Measurements from ENCODE around the gene UBP1. TPM values are rescaled to one million over a fixed set of nuclear protein-coding genes. Genes with fewer than 3 reads are reported as not detected.
A peak's percentile ranks its signal among the peaks of the same experiment; 100 is the strongest.

The UBP1 gene
- total and polyA plus RNA-seq, 9 of the 15 experiments (the other 6 are each of a cell fraction or from before 2014, with no cell fraction given): 13.6 to 143 (median 79.6) TPM

DNA sequence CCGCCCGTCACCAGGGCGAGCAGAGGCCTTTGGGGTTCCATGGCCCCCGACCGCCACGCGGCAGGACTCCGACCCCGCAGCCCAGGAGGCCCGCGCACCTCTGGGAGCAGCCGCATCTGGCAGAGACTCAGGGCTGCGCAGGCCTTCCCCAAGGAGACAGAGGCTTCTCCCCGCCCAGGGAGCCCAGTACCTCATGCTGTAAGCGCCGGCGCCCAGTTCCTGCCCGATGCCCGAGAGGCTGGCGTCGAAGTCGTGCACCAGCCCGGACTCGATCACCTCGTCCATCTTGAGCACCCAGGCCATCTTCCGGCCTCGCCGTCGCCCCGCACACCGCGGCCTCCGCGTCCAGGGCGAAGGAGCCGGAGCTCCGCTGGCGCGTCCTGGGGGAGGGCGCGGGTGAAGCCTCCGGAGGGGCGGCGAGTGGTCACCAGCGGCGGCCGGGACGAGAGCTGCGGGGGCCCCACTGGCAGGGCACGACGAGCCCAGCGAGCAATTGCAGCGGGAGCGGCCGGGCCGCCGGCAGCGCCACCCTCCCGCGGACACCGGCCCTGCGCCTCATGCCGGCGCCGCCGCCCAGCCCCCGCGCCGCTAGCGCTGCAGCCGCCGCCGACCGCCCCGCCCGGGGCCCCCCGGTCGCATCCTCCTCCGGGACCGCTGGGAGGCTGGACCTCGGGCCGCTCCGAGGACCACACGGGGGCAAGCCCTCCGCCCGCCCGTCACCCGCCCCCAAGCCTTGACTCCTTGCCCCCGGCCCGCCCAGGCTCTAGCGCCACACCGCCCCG lies 468 bp downstream of the UBP1 start (continued):
- TF ChIP-seq SMARCC2 (IDR thresholded peaks at IDR 0.05; ENCODE audit: low read depth) (no peak; the same call in 1 of the 2 replicates), BRCA1 (IDR thresholded peaks at IDR 0.05) (no peak), BRCA1 (CRISPR knock-in tag; IDR thresholded peaks at IDR 0.05) (peak; percentile 89; the same call in 1 of the 2 replicates), JUN (IDR thresholded peaks at IDR 0.05; ENCODE audit: borderline replicate concordance, low read depth, low read length) (no peak), JUN (CRISPR knock-in tag; IDR thresholded peaks at IDR 0.05; ENCODE audit: borderline replicate concordance) (no peak), CSDE1 (IDR thresholded peaks at IDR 0.05) (no peak), SAP30 (IDR thresholded peaks at IDR 0.05; ENCODE audit: borderline replicate concordance, insufficient read depth, low read depth, low read length, poor library complexity, severe bottlenecking) (peak; percentile 79), ZZZ3 (IDR thresholded peaks at IDR 0.05) (no peak), SUPT5H (IDR thresholded peaks at IDR 0.05) (peak; percentile 76), EHMT2 (IDR thresholded peaks at IDR 0.05) (no peak), ZNF584 (CRISPR knock-in tag; IDR thresholded peaks at IDR 0.05; ENCODE audit: low read depth) (no peak), NFE2L1 (tag; IDR thresholded peaks at IDR 0.05; ENCODE audit: borderline replicate concordance, low read depth) (no peak), C11orf30 (IDR thresholded peaks at IDR 0.05; ENCODE audit: low read depth) (no peak)
- TF ChIP-seq, protein P1, sequence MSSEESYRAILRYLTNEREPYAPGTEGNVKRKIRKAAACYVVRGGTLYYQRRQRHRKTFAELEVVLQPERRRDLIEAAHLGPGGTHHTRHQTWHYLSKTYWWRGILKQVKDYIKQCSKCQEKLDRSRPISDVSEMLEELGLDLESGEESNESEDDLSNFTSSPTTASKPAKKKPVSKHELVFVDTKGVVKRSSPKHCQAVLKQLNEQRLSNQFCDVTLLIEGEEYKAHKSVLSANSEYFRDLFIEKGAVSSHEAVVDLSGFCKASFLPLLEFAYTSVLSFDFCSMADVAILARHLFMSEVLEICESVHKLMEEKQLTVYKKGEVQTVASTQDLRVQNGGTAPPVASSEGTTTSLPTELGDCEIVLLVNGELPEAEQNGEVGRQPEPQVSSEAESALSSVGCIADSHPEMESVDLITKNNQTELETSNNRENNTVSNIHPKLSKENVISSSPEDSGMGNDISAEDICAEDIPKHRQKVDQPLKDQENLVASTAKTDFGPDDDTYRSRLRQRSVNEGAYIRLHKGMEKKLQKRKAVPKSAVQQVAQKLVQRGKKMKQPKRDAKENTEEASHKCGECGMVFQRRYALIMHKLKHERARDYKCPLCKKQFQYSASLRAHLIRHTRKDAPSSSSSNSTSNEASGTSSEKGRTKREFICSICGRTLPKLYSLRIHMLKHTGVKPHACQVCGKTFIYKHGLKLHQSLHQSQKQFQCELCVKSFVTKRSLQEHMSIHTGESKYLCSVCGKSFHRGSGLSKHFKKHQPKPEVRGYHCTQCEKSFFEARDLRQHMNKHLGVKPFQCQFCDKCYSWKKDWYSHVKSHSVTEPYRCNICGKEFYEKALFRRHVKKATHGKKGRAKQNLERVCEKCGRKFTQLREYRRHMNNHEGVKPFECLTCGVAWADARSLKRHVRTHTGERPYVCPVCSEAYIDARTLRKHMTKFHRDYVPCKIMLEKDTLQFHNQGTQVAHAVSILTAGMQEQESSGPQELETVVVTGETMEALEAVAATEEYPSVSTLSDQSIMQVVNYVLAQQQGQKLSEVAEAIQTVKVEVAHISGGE (CRISPR knock-in tag; IDR thresholded peaks at IDR 0.05): no peak
- TF ChIP-seq, protein P2, sequence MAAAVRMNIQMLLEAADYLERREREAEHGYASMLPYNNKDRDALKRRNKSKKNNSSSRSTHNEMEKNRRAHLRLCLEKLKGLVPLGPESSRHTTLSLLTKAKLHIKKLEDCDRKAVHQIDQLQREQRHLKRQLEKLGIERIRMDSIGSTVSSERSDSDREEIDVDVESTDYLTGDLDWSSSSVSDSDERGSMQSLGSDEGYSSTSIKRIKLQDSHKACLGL (CRISPR knock-in tag; IDR thresholded peaks at IDR 0.05; ENCODE audit: borderline replicate concordance, poor library complexity, severe bottlenecking): no peak
- TF ChIP-seq, protein P3, sequence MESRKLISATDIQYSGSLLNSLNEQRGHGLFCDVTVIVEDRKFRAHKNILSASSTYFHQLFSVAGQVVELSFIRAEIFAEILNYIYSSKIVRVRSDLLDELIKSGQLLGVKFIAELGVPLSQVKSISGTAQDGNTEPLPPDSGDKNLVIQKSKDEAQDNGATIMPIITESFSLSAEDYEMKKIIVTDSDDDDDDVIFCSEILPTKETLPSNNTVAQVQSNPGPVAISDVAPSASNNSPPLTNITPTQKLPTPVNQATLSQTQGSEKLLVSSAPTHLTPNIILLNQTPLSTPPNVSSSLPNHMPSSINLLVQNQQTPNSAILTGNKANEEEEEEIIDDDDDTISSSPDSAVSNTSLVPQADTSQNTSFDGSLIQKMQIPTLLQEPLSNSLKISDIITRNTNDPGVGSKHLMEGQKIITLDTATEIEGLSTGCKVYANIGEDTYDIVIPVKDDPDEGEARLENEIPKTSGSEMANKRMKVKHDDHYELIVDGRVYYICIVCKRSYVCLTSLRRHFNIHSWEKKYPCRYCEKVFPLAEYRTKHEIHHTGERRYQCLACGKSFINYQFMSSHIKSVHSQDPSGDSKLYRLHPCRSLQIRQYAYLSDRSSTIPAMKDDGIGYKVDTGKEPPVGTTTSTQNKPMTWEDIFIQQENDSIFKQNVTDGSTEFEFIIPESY (CRISPR knock-in tag; IDR thresholded peaks at IDR 0.05): peak; percentile 42; the same call in 1 of the 2 replicates
- TF ChIP-seq, protein P4, sequence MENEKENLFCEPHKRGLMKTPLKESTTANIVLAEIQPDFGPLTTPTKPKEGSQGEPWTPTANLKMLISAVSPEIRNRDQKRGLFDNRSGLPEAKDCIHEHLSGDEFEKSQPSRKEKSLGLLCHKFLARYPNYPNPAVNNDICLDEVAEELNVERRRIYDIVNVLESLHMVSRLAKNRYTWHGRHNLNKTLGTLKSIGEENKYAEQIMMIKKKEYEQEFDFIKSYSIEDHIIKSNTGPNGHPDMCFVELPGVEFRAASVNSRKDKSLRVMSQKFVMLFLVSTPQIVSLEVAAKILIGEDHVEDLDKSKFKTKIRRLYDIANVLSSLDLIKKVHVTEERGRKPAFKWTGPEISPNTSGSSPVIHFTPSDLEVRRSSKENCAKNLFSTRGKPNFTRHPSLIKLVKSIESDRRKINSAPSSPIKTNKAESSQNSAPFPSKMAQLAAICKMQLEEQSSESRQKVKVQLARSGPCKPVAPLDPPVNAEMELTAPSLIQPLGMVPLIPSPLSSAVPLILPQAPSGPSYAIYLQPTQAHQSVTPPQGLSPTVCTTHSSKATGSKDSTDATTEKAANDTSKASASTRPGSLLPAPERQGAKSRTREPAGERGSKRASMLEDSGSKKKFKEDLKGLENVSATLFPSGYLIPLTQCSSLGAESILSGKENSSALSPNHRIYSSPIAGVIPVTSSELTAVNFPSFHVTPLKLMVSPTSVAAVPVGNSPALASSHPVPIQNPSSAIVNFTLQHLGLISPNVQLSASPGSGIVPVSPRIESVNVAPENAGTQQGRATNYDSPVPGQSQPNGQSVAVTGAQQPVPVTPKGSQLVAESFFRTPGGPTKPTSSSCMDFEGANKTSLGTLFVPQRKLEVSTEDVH (IDR thresholded peaks at IDR 0.05; ENCODE audit: low read depth, partially characterized antibody): no peak
